OCI-LY3 (cell line): Measurements from ENCODE around the gene DNAJC17.

Source experiments
- H2AFZ ChIP-seq: fragments of 200-600, 300-600 bp; shearing (Covaris generic); 2 replicates; pipeline ENCODE4 v1.6.0; 2014; ENCODE audit warnings: antibody characterized with exemption, low read depth, low read length
- H3K27ac ChIP-seq: fragments of 200-600, 300-600 bp; sonication (generic); 2 replicates; pipeline ENCODE4 v1.5.1; 2014; ENCODE audit warnings: mild to moderate bottlenecking, low read length, moderate library complexity, mixed read lengths
- H3K27me3 ChIP-seq: fragments of 200-600, 300-600 bp; sonication (generic); 2 replicates; pipeline ENCODE4 v1.6.1; 2014; ENCODE audit warnings: low read depth, low read length, mixed read lengths
- H3K36me3 ChIP-seq: fragments of 200-600, 300-600 bp; sonication (generic); replicated peaks from 2 replicates; pipeline ENCODE3; 2014; ENCODE audit warnings: low read depth, low read length, mixed read lengths
- H3K4me1 ChIP-seq: fragments of 300-600, 200-600 bp; sonication (generic); 2 replicates; pipeline ENCODE4 v1.6.1; 2014; ENCODE audit warnings: low read length, mixed read lengths
- H3K4me2 ChIP-seq: fragments of 200-600, 300-600 bp; sonication (generic); 2 replicates; pipeline ENCODE4 v1.6.1; 2014; ENCODE audit warnings: low read length, mixed read lengths
- H3K4me3 ChIP-seq: fragments of 300-600, 200-600 bp; sonication (generic); 2 replicates; pipeline ENCODE4 v1.5.1; 2014; ENCODE audit warnings: antibody characterized with exemption, mild to moderate bottlenecking, low read length, moderate library complexity
- H3K79me2 ChIP-seq: fragments of 300-600, 200-600 bp; shearing (Covaris generic); 2 replicates; pipeline ENCODE4 v1.6.1; 2014; ENCODE audit warnings: mild to moderate bottlenecking, low read length, mixed read lengths
- H3K9ac ChIP-seq: fragments of 300-600, 200-600 bp; shearing (Covaris generic); 2 replicates; pipeline ENCODE4 v1.6.0; 2014; ENCODE audit warnings: mild to moderate bottlenecking, low read length, moderate library complexity
- H3K9me3 ChIP-seq: fragments of 200-600, 300-600 bp; shearing (Covaris generic); 2 replicates; pipeline ENCODE4 v1.6.1; 2014; ENCODE audit warnings: low read length, mixed read lengths; ENCODE audit not compliant: insufficient read depth
- H4K20me1 ChIP-seq: fragments of 200-600, 300-600 bp; sonication (generic); 2 replicates; pipeline ENCODE4 v1.6.1; 2016; ENCODE audit warnings: low read length, mixed read lengths; ENCODE audit not compliant: insufficient read depth
- CTCF ChIP-seq: fragments of 200-600, 300-600 bp; sonication (generic); IDR thresholded peaks from 2 replicates; pipeline ENCODE4 v1.5.1; 2014; ENCODE audit warnings: antibody characterized with exemption, low read length, low read depth
- EZH2phosphoT487 ChIP-seq: fragments of 200-600 bp; shearing (Covaris generic); IDR thresholded peaks from 2 replicates; pipeline ENCODE4 v1.6.1; 2018; ENCODE audit warnings: antibody characterized with exemption, mixed run types, low read depth

The DNAJC17 gene

DNA sequence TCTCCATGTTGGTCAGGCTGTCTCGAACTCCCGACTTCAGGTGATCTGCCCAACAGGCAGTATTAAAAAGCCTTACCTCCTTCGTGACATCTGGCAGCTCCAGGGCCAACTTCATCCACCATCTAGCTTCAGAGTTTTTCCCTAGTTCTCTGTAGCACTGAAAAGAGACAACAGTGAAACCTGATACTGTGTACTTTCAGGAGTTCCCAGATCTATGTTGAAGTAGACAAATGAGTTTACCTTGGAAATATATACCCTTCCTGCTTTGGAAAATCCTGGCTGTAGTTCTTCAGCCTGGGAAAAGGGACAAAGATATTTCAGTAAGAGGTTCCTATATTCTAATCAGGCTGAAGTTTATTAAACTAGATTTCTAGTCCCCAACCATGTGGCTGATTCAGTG lies 70.2 kb downstream of the DNAJC17 start:
- Histone ChIP-seq H3K27me3 (no peaks in the 10 kb centered on the region), H3K4me1 (no peaks in the 10 kb centered on the region), H3K9ac (no peak overlapping the region), H3K9me3 (no peaks in the 10 kb centered on the region), H4K20me1 (no peaks in the 10 kb centered on the region), H3K36me3 (peaks cover 43% of the 10 kb centered on the region), H3K79me2 (no peaks in the 10 kb centered on the region), H3K27ac (no peak overlapping the region), H3K4me3 (no peak overlapping the region), H2AFZ (no peak overlapping the region), H3K4me2 (no peak overlapping the region)
- TF ChIP-seq CTCF (no peak), EZH2phosphoT487 (no peak)

DNA sequence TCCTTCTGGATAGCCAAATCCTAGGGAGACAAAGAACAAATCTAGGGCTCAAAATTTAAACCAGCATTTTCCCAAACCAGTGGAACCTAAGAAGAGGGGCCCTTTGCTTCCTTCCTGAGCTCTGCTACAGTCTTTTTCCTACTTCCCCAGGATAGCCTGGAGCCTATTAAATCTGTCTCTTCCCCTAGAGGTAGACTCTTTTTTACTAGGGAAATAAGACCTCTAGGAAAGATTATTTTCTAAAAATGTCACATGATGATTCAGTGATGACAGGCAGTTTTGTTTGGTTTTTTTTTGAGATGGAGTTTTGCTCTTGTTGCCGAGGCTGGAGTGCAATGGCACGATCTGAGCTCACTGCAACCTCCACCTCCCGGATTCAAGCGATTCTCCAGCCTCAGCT lies 70.7 kb downstream of the DNAJC17 start:
- no peaks in the 10 kb centered on the region for H3K79me2 ChIP-seq
- H3K4me2 ChIP-seq = no peak overlapping the region
- H3K27me3 ChIP-seq = no peaks in the 10 kb centered on the region
- no peaks in the 10 kb centered on the region for H3K4me1 ChIP-seq
- no peaks in the 10 kb centered on the region for H4K20me1 ChIP-seq
- H3K27ac ChIP-seq = no peak overlapping the region
- no peak overlapping the region for H3K4me3 ChIP-seq
- peaks cover 48% of the 10 kb centered on the region for H3K36me3 ChIP-seq
- no peak for TF ChIP-seq EZH2phosphoT487
- TF ChIP-seq CTCF = no peak
- H3K9ac ChIP-seq = no peak overlapping the region
- H3K9me3 ChIP-seq = no peaks in the 10 kb centered on the region
- H2AFZ ChIP-seq = no peak overlapping the region

DNA sequence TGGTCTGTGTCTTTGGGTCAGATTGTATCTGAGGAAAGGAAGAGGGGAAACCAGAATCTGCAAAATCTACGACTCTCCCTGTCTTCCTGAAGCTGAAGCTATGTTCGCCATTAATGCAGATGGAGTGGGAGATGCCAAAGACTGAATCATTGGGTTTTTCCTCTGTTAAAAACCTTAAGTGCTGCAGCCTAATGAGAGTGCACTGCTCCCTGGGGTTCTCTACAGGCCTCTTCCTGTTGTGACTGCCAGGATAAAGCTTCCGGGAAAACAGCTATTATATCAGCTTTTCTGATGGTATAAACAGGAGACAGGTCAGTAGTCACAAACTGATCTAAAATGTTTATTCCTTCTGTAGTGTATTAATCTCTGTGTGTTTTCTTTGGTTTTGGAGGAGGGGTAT lies 76.2 kb downstream of the DNAJC17 start:
- Histone ChIP-seq H3K9me3 (no peaks in the 10 kb centered on the region), H3K36me3 (peaks cover 39% of the 10 kb centered on the region), H3K4me3 (no peak overlapping the region), H3K4me1 (no peaks in the 10 kb centered on the region), H4K20me1 (no peaks in the 10 kb centered on the region), H3K79me2 (no peaks in the 10 kb centered on the region), H2AFZ (no peak overlapping the region), H3K27ac (no peak overlapping the region), H3K27me3 (no peaks in the 10 kb centered on the region), H3K9ac (no peak overlapping the region), H3K4me2 (no peak overlapping the region)
- TF ChIP-seq CTCF (no peak), EZH2phosphoT487 (no peak)

DNA sequence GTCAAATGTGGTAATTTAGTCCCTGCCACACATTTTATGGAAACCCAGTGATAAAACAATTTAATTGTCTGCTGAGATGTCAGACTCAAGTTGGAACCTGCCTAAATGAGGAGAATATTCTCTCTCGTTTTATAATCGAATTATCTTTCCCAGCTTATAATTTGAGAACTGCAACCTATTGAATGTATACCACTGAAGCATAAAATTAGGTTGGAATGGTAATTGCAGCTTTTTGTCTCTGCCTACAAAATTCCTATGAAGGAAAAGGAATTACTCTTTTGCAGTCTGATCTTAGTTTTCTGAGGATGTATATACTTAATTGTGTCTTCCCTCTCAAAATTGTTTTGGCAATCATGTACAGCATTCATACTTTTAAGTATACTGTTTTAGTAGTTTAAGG lies 83.4 kb downstream of the DNAJC17 start:
- TF ChIP-seq CTCF (no peak), EZH2phosphoT487 (no peak)
- H3K36me3 ChIP-seq = peaks cover 17% of the 10 kb centered on the region

More for the DNA sequence above, 83.4 kb downstream of the DNAJC17 start:
- no peak overlapping the region for H3K4me2 ChIP-seq
- no peak overlapping the region for H2AFZ ChIP-seq
- H3K9me3 ChIP-seq = no peaks in the 10 kb centered on the region
- H3K27ac ChIP-seq = no peak overlapping the region
- no peak overlapping the region for H3K9ac ChIP-seq
- no peaks in the 10 kb centered on the region for H3K79me2 ChIP-seq
- no peak overlapping the region for H3K4me3 ChIP-seq
- H3K27me3 ChIP-seq = no peaks in the 10 kb centered on the region
- H3K4me1 ChIP-seq = no peaks in the 10 kb centered on the region
- no peaks in the 10 kb centered on the region for H4K20me1 ChIP-seq
